Activated naive CD4-positive, alpha-beta T cell treated with anti-CD3 and anti-CD28 coated beads, Interleukin-2, amount 50 U/mL, for 72 hours (primary cell): ENCODE measurements around the gene INSYN1. TPM values are rescaled to one million over a fixed set of nuclear protein-coding genes. Genes with fewer than 3 reads are reported as not detected.
"Not testable (repeated sequence)": the region's sequence is repeated elsewhere in the genome, so short reads cannot be mapped to it uniquely, and the experiment has no call there.

Experiments
- ATAC-seq, 2 donors: fragments of 150-1000 bp; cut with Tn5 transposase; 2 replicates each; pipeline ENCODE4 v1.10.0; 2021; ENCODE audit warnings: mild to moderate bottlenecking in 2 of 2, moderate library complexity in 2 of 2
- DNase-seq, 2 donors: peaks; one replicate each; pipeline ENCODE4 v3.0.0; 2021 to 2022; ENCODE audit warnings: low spot score in 2 of 2
- H3K27ac Mint-ChIP-seq, 2 donors: one replicate each; pipeline ENCODE4 v1.8.0; 2022; ENCODE audit warnings: mild to moderate bottlenecking in 2 of 2, mixed read lengths in 2 of 2
- H3K36me3 Mint-ChIP-seq, 2 donors: one replicate each; pipeline ENCODE4 v1.8.0; 2022; ENCODE audit warnings: mixed read lengths in 2 of 2
- H3K9me3 Mint-ChIP-seq, 2 donors: one replicate each; pipeline ENCODE4 v1.8.0; 2022; ENCODE audit warnings: mixed read lengths in 2 of 2
- total RNA-seq, 2 donors: library from RNA; stranded (reverse); gene quantifications; one replicate each; pipeline ENCODE4 v1.2.3, GENCODE V29; 2022

INSYN1 gene
- total RNA-seq, 2 donors from 2014 or later, result not detected

GRCh38 chr15:73740152-73741048, 12.8 kb downstream of the INSYN1 start:
- Mint-ChIP-seq H3K9me3 (no peaks in the 10 kb centered on the region), H3K27ac (no peak overlapping the region), H3K36me3 (no peaks in the 10 kb centered on the region)
- ATAC-seq (no peak), DNase-seq (no peak)

- no peak for DNase-seq
- no peaks in the 10 kb centered on the region for H3K9me3 Mint-ChIP-seq
- no peak overlapping the region for H3K27ac Mint-ChIP-seq
- H3K36me3 Mint-ChIP-seq, result no peaks in the 10 kb centered on the region
- ATAC-seq, result no peak
Measured at GRCh38 chr15:73737535-73737934, 15.6 kb downstream of the INSYN1 start.

GRCh38 chr15:73732930-73733329, 20.2 kb downstream of the INSYN1 start:
- Mint-ChIP-seq H3K27ac (no peak overlapping the region), H3K9me3 (no peaks in the 10 kb centered on the region), H3K36me3 (no peaks in the 10 kb centered on the region)
- DNase-seq (no peak), ATAC-seq (no peak)

GRCh38 chr15:73732051-73732450, 21.1 kb downstream of the INSYN1 start:
- H3K36me3 Mint-ChIP-seq, DNase-seq, H3K9me3 Mint-ChIP-seq, ATAC-seq, H3K27ac Mint-ChIP-seq: not testable (repeated sequence)

- H3K36me3 Mint-ChIP-seq, result no peaks in the 10 kb centered on the region
- no peak overlapping the region for H3K27ac Mint-ChIP-seq
- DNase-seq (no peak), ATAC-seq (no peak)
- no peaks in the 10 kb centered on the region for H3K9me3 Mint-ChIP-seq
Measured at GRCh38 chr15:73727330-73727976, 25.7 kb downstream of the INSYN1 start.

GRCh38 chr15:73724212-73724611, 28.9 kb downstream of the INSYN1 start:
- no peaks in the 10 kb centered on the region for H3K9me3 Mint-ChIP-seq
- no peak overlapping the region for H3K27ac Mint-ChIP-seq
- DNase-seq, result no peak
- no peaks in the 10 kb centered on the region for H3K36me3 Mint-ChIP-seq
- ATAC-seq, result no peak

- no peak overlapping the region for H3K27ac Mint-ChIP-seq
- DNase-seq, result no peak
- no peaks in the 10 kb centered on the region for H3K36me3 Mint-ChIP-seq
- no peak for ATAC-seq
- no peaks in the 10 kb centered on the region for H3K9me3 Mint-ChIP-seq
Measured at GRCh38 chr15:73723191-73723590, 30.0 kb downstream of the INSYN1 start.

GRCh38 chr15:73722425-73722824, 30.7 kb downstream of the INSYN1 start:
- ATAC-seq, result no peak
- H3K36me3 Mint-ChIP-seq, result no peaks in the 10 kb centered on the region
- no peaks in the 10 kb centered on the region for H3K9me3 Mint-ChIP-seq
- DNase-seq, result no peak
- no peak overlapping the region for H3K27ac Mint-ChIP-seq

GRCh38 chr15:73718694-73719093, 34.5 kb downstream of the INSYN1 start:
- no peaks in the 10 kb centered on the region for H3K9me3 Mint-ChIP-seq
- ATAC-seq (no peak), DNase-seq (no peak)
- H3K27ac Mint-ChIP-seq, result no peak overlapping the region
- no peaks in the 10 kb centered on the region for H3K36me3 Mint-ChIP-seq

GRCh38 chr15:73717802-73718201, 35.3 kb downstream of the INSYN1 start:
- DNase-seq (no peak), ATAC-seq (no peak)
- Mint-ChIP-seq H3K9me3 (no peaks in the 10 kb centered on the region), H3K36me3 (no peaks in the 10 kb centered on the region), H3K27ac (no peak overlapping the region)

- ATAC-seq (no peak), DNase-seq (no peak)
- no peaks in the 10 kb centered on the region for H3K36me3 Mint-ChIP-seq
- no peak overlapping the region for H3K27ac Mint-ChIP-seq
- no peaks in the 10 kb centered on the region for H3K9me3 Mint-ChIP-seq
Measured at GRCh38 chr15:73717206-73717605, 35.9 kb downstream of the INSYN1 start.

GRCh38 chr15:73716417-73716816, 36.7 kb downstream of the INSYN1 start:
- no peak overlapping the region for H3K27ac Mint-ChIP-seq
- H3K9me3 Mint-ChIP-seq, result no peaks in the 10 kb centered on the region
- ATAC-seq (no peak), DNase-seq (no peak)
- H3K36me3 Mint-ChIP-seq, result no peaks in the 10 kb centered on the region

- Mint-ChIP-seq H3K36me3 (no peaks in the 10 kb centered on the region), H3K27ac (no peak overlapping the region), H3K9me3 (no peaks in the 10 kb centered on the region)
- ATAC-seq (no peak), DNase-seq (no peak)
Measured at GRCh38 chr15:73715417-73715816, 37.7 kb downstream of the INSYN1 start.

- DNase-seq (no peak), ATAC-seq (no peak)
- H3K9me3 Mint-ChIP-seq, result no peaks in the 10 kb centered on the region
Measured at GRCh38 chr15:73714695-73715301, 38.4 kb downstream of the INSYN1 start.

GRCh38 chr15:73712107-73712506, 41.0 kb downstream of the INSYN1 start:
- no peaks in the 10 kb centered on the region for H3K36me3 Mint-ChIP-seq
- DNase-seq (no peak), ATAC-seq (no peak)
- no peak overlapping the region for H3K27ac Mint-ChIP-seq
- no peaks in the 10 kb centered on the region for H3K9me3 Mint-ChIP-seq

More at GRCh38 chr15:73714695-73715301, 38.4 kb downstream of the INSYN1 start:
- Mint-ChIP-seq H3K27ac (peak overlapping the region in 1 of 2 donors; percentile 14), H3K36me3 (no peaks in the 10 kb centered on the region)

GRCh38 chr15:73711526-73711925, 41.6 kb downstream of the INSYN1 start:
- Mint-ChIP-seq H3K36me3 (no peaks in the 10 kb centered on the region), H3K27ac (no peak overlapping the region), H3K9me3 (no peaks in the 10 kb centered on the region)
- DNase-seq, result no peak
- no peak for ATAC-seq

GRCh38 chr15:73710321-73710720, 42.8 kb downstream of the INSYN1 start:
- no peak overlapping the region for H3K27ac Mint-ChIP-seq
- ATAC-seq (no peak), DNase-seq (no peak)
- H3K9me3 Mint-ChIP-seq, result no peaks in the 10 kb centered on the region
- H3K36me3 Mint-ChIP-seq, result no peaks in the 10 kb centered on the region
